CD8-positive, alpha-beta memory T cell (primary cell): ENCODE data around the gene FUT7. TPM values are rescaled to one million over a fixed set of nuclear protein-coding genes. Genes with fewer than 3 reads are reported as not detected.
A peak's percentile ranks its signal among the peaks of the same experiment; 100 is the strongest.

Experiments used
- CTCF ChIA-PET: fragments of 350-600 bp; sonication (Branson Sonifier 250); formaldehyde crosslinking; loops from one replicate; lab custom pipeline; 2021; ENCODE audit warnings: antibody characterized with exemption; lab: Charles Lee
- POLR2A ChIA-PET: fragments of 350-600 bp; sonication (Branson Sonifier 250); formaldehyde crosslinking; loops from one replicate; lab custom pipeline; 2021; ENCODE audit warnings: antibody characterized with exemption; lab: Charles Lee
- DNase-seq, 5 donors: peaks; one replicate each; pipeline versions ENCODE4 v3.0.0 to v3.0.0-alpha.2; 2020 to 2022; ENCODE audit warnings: mixed read lengths in 1 of 5
- H3K27ac ChIP-seq: one replicate; pipeline ENCODE4 v1.7.0; 2013; ENCODE audit warnings: low read depth, mild to moderate bottlenecking, low read length, moderate library complexity
- H3K27me3 ChIP-seq: 2 replicates; pipeline ENCODE4 v1.7.0; 2013; ENCODE audit warnings: low read length, mild to moderate bottlenecking; ENCODE audit not compliant: insufficient read depth, poor library complexity, severe bottlenecking
- H3K36me3 ChIP-seq: 2 replicates; pipeline ENCODE4 v1.7.0; 2013; ENCODE audit warnings: mild to moderate bottlenecking, low read length, moderate library complexity; ENCODE audit not compliant: insufficient read depth
- H3K4me1 ChIP-seq: 2 replicates; pipeline ENCODE4 v1.7.0; 2013; ENCODE audit warnings: mild to moderate bottlenecking, low read length, moderate library complexity; ENCODE audit not compliant: insufficient read depth
- H3K4me3 ChIP-seq: 2 replicates; pipeline ENCODE4 v1.7.0; 2013; ENCODE audit warnings: mild to moderate bottlenecking, low read length
- H3K9me3 ChIP-seq: 2 replicates; pipeline ENCODE4 v1.7.0; 2013; ENCODE audit warnings: mild to moderate bottlenecking, low read length
- H3K27ac Mint-ChIP-seq, 8 donors: one replicate each; pipeline ENCODE4 v1.8.0; 2020 to 2021; ENCODE audit warnings: mixed read lengths in 8 of 8, mild to moderate bottlenecking in 6 of 8, inconsistent platforms in 3 of 8, moderate library complexity in 3 of 8
- H3K27me3 Mint-ChIP-seq, 2 donors: one replicate each; pipeline ENCODE4 v1.8.0; 2020 to 2021; ENCODE audit warnings: mixed read lengths in 2 of 2, mild to moderate bottlenecking in 1 of 2, moderate library complexity in 1 of 2
- H3K36me3 Mint-ChIP-seq, 3 donors: one replicate each; pipeline ENCODE4 v1.8.0; 2020 to 2021; ENCODE audit warnings: mixed read lengths in 3 of 3, inconsistent platforms in 1 of 3, mild to moderate bottlenecking in 1 of 3
- H3K4me1 Mint-ChIP-seq, 3 donors: one replicate each; pipeline ENCODE4 v1.8.0; 2020 to 2021; ENCODE audit warnings: mixed read lengths in 3 of 3, inconsistent platforms in 1 of 3, mild to moderate bottlenecking in 1 of 3
- H3K4me3 Mint-ChIP-seq, 7 donors: one replicate each; pipeline ENCODE4 v1.8.0; 2020 to 2021; ENCODE audit warnings: mixed read lengths in 7 of 7, mild to moderate bottlenecking in 6 of 7, moderate library complexity in 4 of 7, inconsistent platforms in 2 of 7
- H3K9me3 Mint-ChIP-seq, 5 donors: one replicate each; pipeline ENCODE4 v1.8.0; 2020 to 2022; ENCODE audit warnings: mixed read lengths in 5 of 5, mild to moderate bottlenecking in 3 of 5, moderate library complexity in 2 of 5, inconsistent platforms in 1 of 5
- polyA plus RNA-seq: library from polyadenylated mRNA; unstranded; fragments of 300-500 nt; fragmentation: Illumina TruSeq; gene quantifications from one replicate; pipeline ENCODE4 v1.2.3, GENCODE V29; 2021
- total RNA-seq, 2 experiments: library from RNA; stranded (reverse); gene quantifications; one replicate each; pipeline ENCODE4 v1.2.3, GENCODE V29; 2021

Gene FUT7
- total and polyA plus RNA-seq, 3 experiments from 2014 or later = 0.57 to 28.7 (median 0.82) TPM

DNA sequence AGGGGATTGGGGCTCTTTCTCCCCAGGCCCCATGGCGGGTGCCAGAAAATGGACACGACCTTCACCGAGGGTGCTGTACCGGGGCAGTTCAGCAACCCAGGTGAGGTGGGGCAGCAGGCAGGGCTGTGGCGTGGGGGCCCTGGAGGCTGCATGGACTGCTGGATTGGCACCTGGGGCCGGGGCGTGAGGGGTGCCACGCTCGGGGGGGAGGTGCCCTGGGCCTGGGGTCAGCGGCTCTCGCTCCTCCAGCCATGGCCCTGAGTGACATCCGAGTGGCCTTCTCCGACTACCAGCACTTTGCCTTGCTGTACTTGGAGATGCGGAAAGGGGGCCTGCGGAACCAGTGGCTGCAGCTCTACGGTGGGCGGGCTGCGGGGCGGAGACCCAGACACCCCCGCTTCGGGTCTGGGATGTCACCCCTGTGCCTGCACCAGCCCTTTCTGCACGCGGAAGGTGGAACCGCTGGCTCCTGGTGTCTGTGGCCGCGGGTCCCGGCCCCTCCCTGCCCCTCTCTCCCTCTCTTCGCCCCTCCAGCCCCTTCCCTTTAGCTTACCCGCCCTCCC, 47.3 kb downstream of the FUT7 start:
- Histone ChIP-seq H3K27ac (no peak overlapping the region), H3K4me1 (no peaks in the 10 kb centered on the region), H3K27me3 (no peaks in the 10 kb centered on the region), H3K9me3 (no peaks in the 10 kb centered on the region), H3K36me3 (no peaks in the 10 kb centered on the region), H3K4me3 (no peak overlapping the region)
- Mint-ChIP-seq H3K4me1 (peaks cover 5 to 23% (median 6%) of the 10 kb centered on the region in 3 donors), H3K27me3 (peaks cover 10 to 14% of the 10 kb centered on the region in 2 donors), H3K36me3 (no peaks in the 10 kb centered on the region), H3K9me3 (no peaks in the 10 kb centered on the region), H3K27ac (peak overlapping the region in 2 of 8 donors; percentile 22 to 32), H3K4me3 (peak overlapping the region in 3 of 7 donors; percentile 9 to 63 (median 56))
- ChIA-PET POLR2A (interaction anchor here (0.8 to 1.3 kb wide), 3 partner anchors 12 to 24 kb away, joined by 4 to 6 read pairs (median 4); no protein-coding TSS in a partner anchor), CTCF (interaction anchor here (1.0 to 1.4 kb wide), 5 partner anchors 10 to 44 kb away, joined by 3 to 9 read pairs (median 4); partner anchors contain the start of genes C8G, CLIC3 and FBXW5)
- DNase-seq = no peak

DNA sequence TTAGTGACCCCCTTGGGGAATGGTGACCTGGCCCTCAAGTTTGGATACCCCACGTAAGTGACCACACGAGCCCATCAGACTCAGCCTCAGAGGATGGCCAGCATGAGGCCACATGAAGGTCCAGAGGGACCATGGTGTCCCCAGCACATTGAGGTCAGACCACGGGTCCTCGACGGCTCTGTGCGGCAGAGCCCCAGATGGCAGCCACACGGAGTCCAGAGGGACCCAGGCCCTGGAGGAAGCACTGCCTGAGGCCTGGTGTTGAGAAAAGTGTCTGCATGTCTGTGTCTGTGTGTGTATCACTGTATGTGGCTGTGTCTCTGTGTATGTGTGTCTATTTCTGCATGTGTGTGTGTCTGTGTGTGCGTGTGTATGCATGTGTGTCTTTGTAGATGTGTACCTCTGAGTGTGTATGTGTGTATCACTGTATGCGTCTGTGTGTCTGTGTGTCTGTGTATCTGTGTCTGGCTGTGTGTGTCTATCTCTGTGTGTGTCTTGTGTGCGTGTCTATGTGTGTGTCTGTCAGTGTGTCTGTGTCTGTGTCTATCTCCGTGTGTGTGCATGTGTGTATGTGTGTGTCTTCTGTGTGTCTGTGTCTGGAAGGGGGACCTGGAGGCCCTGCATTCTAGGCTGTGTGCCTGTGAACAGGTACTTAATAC, 48.1 kb downstream of the FUT7 start:
- Mint-ChIP-seq H3K27me3 (peaks cover 10 to 14% of the 10 kb centered on the region in 2 donors), H3K27ac (peak overlapping the region in 3 of 8 donors; percentile 0 to 68 (median 1)), H3K4me3 (peak overlapping the region in 4 of 7 donors; percentile 11 to 52 (median 24)), H3K9me3 (no peaks in the 10 kb centered on the region), H3K36me3 (no peaks in the 10 kb centered on the region), H3K4me1 (peaks cover 5 to 23% (median 7%) of the 10 kb centered on the region in 3 donors)
- no peak overlapping the region for H3K27ac ChIP-seq
- H3K36me3 ChIP-seq = no peaks in the 10 kb centered on the region
- POLR2A ChIA-PET = no interaction called here
- no peaks in the 10 kb centered on the region for H3K9me3 ChIP-seq
- H3K4me3 ChIP-seq = no peak overlapping the region
- no peaks in the 10 kb centered on the region for H3K4me1 ChIP-seq
- CTCF ChIA-PET = no interaction called here
- DNase-seq = no peak
- H3K27me3 ChIP-seq = no peaks in the 10 kb centered on the region

GRCh38 chr9:136983167-136983566, 48.7 kb downstream of the FUT7 start:
- ChIA-PET POLR2A (no interaction called here), CTCF (no interaction called here)
- no peaks in the 10 kb centered on the region for H3K9me3 Mint-ChIP-seq
- H3K4me3 ChIP-seq = no peak overlapping the region
- peaks cover 5 to 23% (median 7%) of the 10 kb centered on the region in 3 donors for H3K4me1 Mint-ChIP-seq
- no peaks in the 10 kb centered on the region for H3K36me3 ChIP-seq
- H3K27me3 ChIP-seq = no peaks in the 10 kb centered on the region
- H3K27ac Mint-ChIP-seq = peak overlapping the region in 1 of 8 donors; percentile 33
- peaks cover 10 to 14% of the 10 kb centered on the region in 2 donors for H3K27me3 Mint-ChIP-seq
- DNase-seq = no peak
- H3K9me3 ChIP-seq = no peaks in the 10 kb centered on the region
- H3K36me3 Mint-ChIP-seq = no peaks in the 10 kb centered on the region
- H3K27ac ChIP-seq = no peak overlapping the region
- no peaks in the 10 kb centered on the region for H3K4me1 ChIP-seq
- no peak overlapping the region for H3K4me3 Mint-ChIP-seq

DNA sequence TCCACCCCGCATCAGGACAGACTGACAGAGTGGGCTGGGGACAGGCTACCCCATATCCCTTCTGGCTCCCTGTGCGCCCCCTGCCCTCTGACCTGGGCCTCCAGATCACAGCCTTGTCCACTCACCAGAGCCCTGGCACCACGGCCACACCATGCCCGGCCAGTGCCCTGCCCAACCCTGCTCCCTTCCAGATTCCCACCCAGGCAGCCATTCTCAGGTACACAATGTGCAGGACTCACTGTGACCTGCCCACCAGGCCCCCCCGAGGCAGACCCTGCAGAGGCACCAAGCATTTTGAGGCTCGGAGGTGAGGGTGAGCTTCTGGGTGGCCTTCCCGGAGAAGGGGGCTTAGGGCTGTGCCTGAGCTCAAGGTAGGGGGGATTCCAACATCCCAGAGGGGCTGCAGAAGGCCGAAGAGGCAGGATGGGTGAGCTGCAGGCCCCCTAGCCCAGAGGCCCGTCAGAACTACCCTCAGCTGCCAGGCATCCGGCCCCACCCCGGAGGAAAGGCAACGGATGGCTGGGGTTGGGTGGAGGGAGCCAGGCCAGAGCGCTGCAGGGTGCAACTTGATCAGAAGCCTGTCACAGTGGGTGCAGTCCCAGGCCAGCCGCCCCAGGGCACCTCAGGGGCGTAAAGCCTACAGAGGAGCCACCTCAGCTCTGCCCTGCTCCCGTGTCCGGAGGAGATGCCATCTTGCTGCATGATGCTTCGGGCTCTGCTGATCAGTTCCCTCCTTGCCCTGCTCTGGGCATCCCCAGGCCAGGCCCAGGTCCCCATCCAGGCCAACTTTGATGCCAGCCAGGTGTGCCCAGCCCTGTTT, 49.4 kb downstream of the FUT7 start, which contains the start of gene LCNL1:
LCNL1 (plus strand) TSS at position 762 of the 820 bp plus-strand sequence. CDS start 594 bp downstream, outside the sequence.
- Mint-ChIP-seq H3K9me3 (no peaks in the 10 kb centered on the region), H3K4me3 (peak within 1 kb of the TSS in 4 of 7 donors; percentile 11 to 52 (median 24)), H3K27ac (peak within 1 kb of the TSS in 4 of 8 donors; percentile 1 to 68 (median 30)), H3K36me3 (no peaks in the 10 kb centered on the region), H3K27me3 (peaks cover 10 to 11% of the 10 kb centered on the region in 2 donors), H3K4me1 (peaks cover 5 to 23% (median 8%) of the 10 kb centered on the region in 3 donors)
- Histone ChIP-seq H3K27me3 (no peaks in the 10 kb centered on the region), H3K4me3 (no peak within 1 kb of the TSS), H3K27ac (no peak within 1 kb of the TSS), H3K4me1 (no peaks in the 10 kb centered on the region), H3K9me3 (no peaks in the 10 kb centered on the region), H3K36me3 (no peaks in the 10 kb centered on the region)
- no peak for DNase-seq
- ChIA-PET CTCF (interaction anchor here (1.4 kb wide), 1 partner anchor 53 kb away, joined by 4 read pairs; no protein-coding TSS in a partner anchor), POLR2A (interaction anchor here (0.6 kb wide), 1 partner anchor 23 kb away, joined by 3 read pairs; no protein-coding TSS in a partner anchor)

DNA sequence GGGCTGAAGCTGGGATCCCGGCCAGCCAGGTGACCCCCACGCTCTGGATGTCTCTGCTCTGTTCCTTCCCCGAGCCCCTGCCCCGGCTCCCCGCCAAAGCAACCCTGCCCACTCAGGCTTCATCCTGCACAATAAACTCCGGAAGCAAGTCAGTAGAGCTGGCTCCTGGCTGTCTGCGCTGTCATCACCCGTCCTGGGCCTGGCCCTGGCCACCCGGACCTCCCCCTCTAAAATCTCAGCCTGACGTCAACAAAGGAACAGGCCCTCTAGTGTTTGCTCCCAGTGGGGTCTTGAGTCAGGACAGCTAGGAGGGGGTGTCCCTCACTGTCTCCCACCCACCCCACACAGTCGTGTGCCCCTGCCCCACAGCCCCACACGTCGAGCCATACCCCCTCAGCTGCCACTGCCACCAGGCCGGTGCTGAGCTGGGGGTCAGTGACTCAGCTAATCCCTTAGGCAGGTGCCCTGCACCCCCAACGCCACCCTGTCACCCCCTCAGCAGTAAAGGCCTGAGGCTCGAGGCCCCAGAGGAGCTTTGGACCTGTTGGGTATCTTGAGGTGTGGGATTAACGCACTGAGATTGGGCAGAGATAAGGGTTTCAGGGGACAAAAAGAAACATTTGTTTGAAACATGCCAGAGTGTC, 50.2 kb downstream of the FUT7 start:
- peaks cover 7 to 11% of the 10 kb centered on the region in 2 donors for H3K27me3 Mint-ChIP-seq
- CTCF ChIA-PET = interaction anchor here (1.4 kb wide), 1 partner anchor 54 kb away, joined by 4 read pairs; no protein-coding TSS in a partner anchor
- Histone ChIP-seq H3K4me1 (no peaks in the 10 kb centered on the region), H3K4me3 (no peak overlapping the region), H3K27ac (no peak overlapping the region), H3K9me3 (no peaks in the 10 kb centered on the region), H3K36me3 (no peaks in the 10 kb centered on the region), H3K27me3 (no peaks in the 10 kb centered on the region)
- POLR2A ChIA-PET = interaction anchor here (0.6 kb wide), 1 partner anchor 22 kb away, joined by 3 read pairs; no protein-coding TSS in a partner anchor
- peaks cover 5 to 30% (median 9%) of the 10 kb centered on the region in 3 donors for H3K4me1 Mint-ChIP-seq
- H3K27ac Mint-ChIP-seq = no peak overlapping the region
- DNase-seq = no peak
- no peaks in the 10 kb centered on the region for H3K36me3 Mint-ChIP-seq
- no peaks in the 10 kb centered on the region for H3K9me3 Mint-ChIP-seq
- no peak overlapping the region for H3K4me3 Mint-ChIP-seq

- no peaks in the 10 kb centered on the region for H3K36me3 Mint-ChIP-seq
- H3K4me1 Mint-ChIP-seq = peaks cover 12 to 34% (median 12%) of the 10 kb centered on the region in 3 donors
- POLR2A ChIA-PET = no interaction called here
- DNase-seq = no peak
- Histone ChIP-seq H3K9me3 (no peaks in the 10 kb centered on the region), H3K27me3 (no peaks in the 10 kb centered on the region), H3K27ac (no peak overlapping the region), H3K4me3 (no peak overlapping the region), H3K36me3 (no peaks in the 10 kb centered on the region), H3K4me1 (peaks cover 5% of the 10 kb centered on the region)
- peaks cover 6 to 9% of the 10 kb centered on the region in 2 donors for H3K27me3 Mint-ChIP-seq
- peak overlapping the region in 2 of 8 donors; percentile 42 for H3K27ac Mint-ChIP-seq
- no peak overlapping the region for H3K4me3 Mint-ChIP-seq
- H3K9me3 Mint-ChIP-seq = no peaks in the 10 kb centered on the region
- CTCF ChIA-PET = no interaction called here
These were observed 51.0 kb downstream of the FUT7 start for GRCh38 chr9:136980669-136981478.
